ENCODE measurements around the gene TTC27. TPM values are rescaled to one million over a fixed set of nuclear protein-coding genes. Genes with fewer than 3 reads are reported as not detected.

TTC27 gene
- total RNA-seq, 4 donors from 2014 or later: 10.7 to 14.3 (median 12.4) TPM

GRCh38 chr2:32701806-32702205, 74.0 kb downstream of the TTC27 start:
- no peak for DNase-seq
- H3K9me3 ChIP-seq: no peaks in the 10 kb centered on the region
- no peak overlapping the region for H3K4me3 ChIP-seq
- no peak overlapping the region for H3K27ac ChIP-seq
- ATAC-seq: no peak
- intact Hi-C loops (cut with DNase I; ENCODE audit: low total_unique reads): no loop called here
- no peaks in the 10 kb centered on the region for H3K27me3 ChIP-seq
- no peak for TF ChIP-seq POLR2A (IDR thresholded peaks at IDR 0.05)
- no peak for TF ChIP-seq CTCF (IDR thresholded peaks at IDR 0.05 in 4 of 5, conservative IDR thresholded peaks at IDR 0.05 in 1 of 5)
- H3K36me3 ChIP-seq: peaks cover 4 to 15% of the 10 kb centered on the region in 2 donors
- H3K4me1 ChIP-seq: peaks cover 0 to 4% of the 10 kb centered on the region in 2 donors
- in situ Hi-C loops (cut with MboI; ENCODE audit: low sequenced_read_pairs in 4 of 4): no loop called here

GRCh38 chr2:32702303-32703064, 74.6 kb downstream of the TTC27 start:
- Histone ChIP-seq H3K4me3 (no peak overlapping the region), H3K9me3 (no peaks in the 10 kb centered on the region), H3K36me3 (peaks cover 4 to 15% of the 10 kb centered on the region in 2 donors), H3K27me3 (no peaks in the 10 kb centered on the region), H3K27ac (no peak overlapping the region), H3K4me1 (peaks cover 0 to 4% of the 10 kb centered on the region in 2 donors)
- in situ Hi-C loops (cut with MboI; ENCODE audit: low sequenced_read_pairs in 4 of 4) (no loop called here), intact Hi-C loops (cut with DNase I; ENCODE audit: low total_unique reads) (no loop called here)
- ATAC-seq: no peak
- TF ChIP-seq POLR2A (IDR thresholded peaks at IDR 0.05) (no peak), CTCF (IDR thresholded peaks at IDR 0.05 in 4 of 5, conservative IDR thresholded peaks at IDR 0.05 in 1 of 5) (no peak)
- no peak for DNase-seq

- in situ Hi-C loops (cut with MboI; ENCODE audit: low sequenced_read_pairs in 4 of 4): no loop called here
- no peaks in the 10 kb centered on the region for H3K27me3 ChIP-seq
- ATAC-seq: no peak
- H3K4me1 ChIP-seq: peaks cover 7 to 10% of the 10 kb centered on the region in 2 donors
- no peak for DNase-seq
- no peak overlapping the region for H3K27ac ChIP-seq
- H3K36me3 ChIP-seq: peaks cover 4 to 15% of the 10 kb centered on the region in 2 donors
- no peak overlapping the region for H3K4me3 ChIP-seq
- no peak for TF ChIP-seq CTCF (IDR thresholded peaks at IDR 0.05 in 4 of 5, conservative IDR thresholded peaks at IDR 0.05 in 1 of 5)
- no peak for TF ChIP-seq POLR2A (IDR thresholded peaks at IDR 0.05)
- no peaks in the 10 kb centered on the region for H3K9me3 ChIP-seq
- intact Hi-C loops (cut with DNase I; ENCODE audit: low total_unique reads): no loop called here
Observed at GRCh38 chr2:32706815-32707579, 79.1 kb downstream of the TTC27 start.

GRCh38 chr2:32711219-32711618, 83.4 kb downstream of the TTC27 start:
- Histone ChIP-seq H3K27me3 (no peaks in the 10 kb centered on the region), H3K4me1 (peaks cover 17 to 27% of the 10 kb centered on the region in 2 donors), H3K4me3 (no peak overlapping the region), H3K9me3 (no peaks in the 10 kb centered on the region), H3K27ac (no peak overlapping the region), H3K36me3 (no peaks in the 10 kb centered on the region)
- intact Hi-C loops (cut with DNase I; ENCODE audit: low total_unique reads): no loop called here
- in situ Hi-C loops (cut with MboI; ENCODE audit: low sequenced_read_pairs in 4 of 4): no loop called here
- no peak for TF ChIP-seq CTCF (IDR thresholded peaks at IDR 0.05 in 4 of 5, conservative IDR thresholded peaks at IDR 0.05 in 1 of 5)
- TF ChIP-seq POLR2A (IDR thresholded peaks at IDR 0.05): no peak
- ATAC-seq (no peak), DNase-seq (no peak)

Measured in gastrocnemius medialis (tissue), 4 donors.